GM19238 (cell line): ENCODE data around the gene HDAC9.
"Not testable (repeated sequence)": the region's sequence is repeated elsewhere in the genome, so short reads cannot be mapped to it uniquely, and the experiment has no call there.

Experiments
- DNase-seq: peaks from one replicate; pipeline ENCODE4 v3.0.0; 2011; ENCODE audit warnings: low spot score; ENCODE audit not compliant: insufficient read length

HDAC9 gene

GRCh38 chr7:19009936-19010280, 514.4 kb downstream of the HDAC9 start:
- DNase-seq, result no peak

GRCh38 chr7:19011212-19011611, 515.7 kb downstream of the HDAC9 start:
- DNase-seq, result no peak

GRCh38 chr7:19015098-19015497, 519.5 kb downstream of the HDAC9 start:
- no peak for DNase-seq

- DNase-seq, result no peak
Observed at GRCh38 chr7:19016140-19016539, 520.6 kb downstream of the HDAC9 start.

DNA sequence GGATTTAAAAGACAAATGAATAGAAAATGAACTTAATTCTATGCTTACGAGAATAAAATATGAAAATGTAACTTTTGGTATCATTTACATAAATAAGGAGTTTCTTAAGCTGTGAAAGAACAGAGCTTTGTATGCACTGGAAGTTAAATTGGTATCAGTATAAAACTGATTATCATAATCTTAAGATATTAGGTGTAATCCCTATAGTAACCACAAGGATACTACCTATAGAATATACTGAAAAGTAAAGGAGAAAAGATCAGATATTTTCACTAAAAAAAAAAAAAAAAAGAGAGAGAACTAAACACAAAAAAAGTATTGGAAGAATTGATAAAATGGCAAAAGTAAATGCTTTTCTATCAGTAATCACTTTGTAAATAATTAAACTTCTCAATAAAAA, 521.8 kb downstream of the HDAC9 start:
- no peak for DNase-seq

DNA sequence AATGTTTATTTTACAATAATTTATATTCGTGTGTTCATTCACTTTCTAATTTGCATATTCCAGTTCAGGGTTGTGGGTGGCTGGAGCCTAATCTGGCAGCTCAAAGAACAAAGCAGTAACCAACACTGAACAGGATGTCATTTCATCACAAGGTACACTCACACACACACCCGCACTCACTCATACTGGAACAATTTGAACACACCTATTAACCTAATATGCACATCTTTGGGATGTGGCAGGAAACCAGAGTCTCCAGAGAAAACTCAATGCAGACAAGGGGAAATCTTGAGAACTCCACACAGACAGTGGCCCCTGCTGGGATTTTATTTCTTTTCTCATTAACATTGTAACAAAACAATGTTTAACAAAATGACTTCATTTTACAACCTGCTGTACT, 524.5 kb downstream of the HDAC9 start:
- DNase-seq, result no peak

- DNase-seq, result no peak
Observed at GRCh38 chr7:19020711-19021110, 525.2 kb downstream of the HDAC9 start.

GRCh38 chr7:19023477-19023876, 527.9 kb downstream of the HDAC9 start:
- DNase-seq, result no peak

GRCh38 chr7:19024261-19024660, 528.7 kb downstream of the HDAC9 start:
- DNase-seq, result no peak

DNA sequence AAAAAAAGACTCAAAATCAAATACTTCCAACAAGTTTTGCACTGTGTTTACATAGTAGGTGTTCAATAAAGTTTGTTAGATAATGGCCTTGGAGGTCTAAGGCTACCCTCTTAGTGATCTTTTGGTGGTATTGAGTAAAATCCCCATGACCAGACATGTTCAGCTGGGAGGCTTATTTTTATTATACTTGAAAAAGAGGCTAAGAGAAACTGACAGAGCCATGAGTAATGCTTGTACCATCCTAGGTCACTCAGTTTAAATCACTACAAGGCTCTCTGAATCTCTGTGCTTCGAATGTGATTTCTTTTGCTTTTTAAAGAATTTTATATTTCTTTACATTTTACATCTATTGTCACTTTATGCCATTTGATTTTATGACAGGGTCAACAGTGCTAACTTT, 531.3 kb downstream of the HDAC9 start:
- no peak for DNase-seq

DNA sequence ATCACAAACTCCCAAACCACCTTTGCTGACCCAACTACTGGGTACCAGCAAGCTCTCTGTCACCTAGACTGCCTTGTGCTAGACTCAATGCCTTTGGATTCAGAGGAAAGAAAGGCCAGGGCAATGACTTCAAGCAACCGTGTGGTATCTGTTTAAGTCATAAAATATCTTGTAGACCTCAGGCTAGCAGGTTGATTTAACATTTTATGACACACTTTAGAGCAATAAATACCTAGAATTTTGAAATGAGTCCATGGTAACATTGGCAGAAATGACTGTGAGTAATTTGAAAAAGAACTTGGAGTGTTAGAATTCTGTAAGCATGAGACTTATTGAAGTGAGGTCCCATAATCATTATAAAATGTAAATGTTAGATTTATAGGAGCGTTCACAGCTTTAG, 534.7 kb downstream of the HDAC9 start:
- DNase-seq, result no peak

- not testable (repeated sequence) for DNase-seq
Observed at GRCh38 chr7:19032942-19033341, 537.4 kb downstream of the HDAC9 start.

DNA sequence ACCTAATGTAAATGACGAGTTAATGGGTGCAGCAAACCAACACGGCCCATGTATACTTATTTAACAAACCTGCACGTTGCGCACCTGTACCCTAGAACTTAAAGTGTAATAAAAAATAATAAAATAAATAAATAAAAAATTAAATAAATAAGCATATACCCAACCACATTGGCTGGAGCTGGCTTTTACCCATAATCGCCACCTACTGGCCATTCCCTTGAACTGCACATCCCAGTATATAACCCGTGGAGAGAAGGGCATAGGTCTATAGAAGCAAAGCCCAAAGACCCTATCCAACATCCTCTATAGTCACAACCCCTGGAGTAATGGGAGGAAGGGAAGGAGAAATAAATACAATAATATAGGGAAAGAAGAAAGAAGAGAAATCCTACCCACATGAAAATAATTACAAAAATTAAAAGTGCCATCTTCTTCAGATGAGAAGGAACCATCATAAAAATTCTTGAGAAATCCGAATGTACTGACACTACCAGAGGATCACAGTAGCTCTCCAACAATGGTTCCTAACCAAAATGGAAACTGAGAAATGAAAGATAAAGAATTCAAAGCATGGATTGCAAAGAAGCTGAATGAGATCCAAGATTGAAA, 556.3 kb downstream of the HDAC9 start:
- peak; percentile 4 for DNase-seq
